Memory B cell (primary cell): ENCODE results near the gene ICAM4.
"Not testable (repeated sequence)": the region's sequence is repeated elsewhere in the genome, so short reads cannot be mapped to it uniquely, and the experiment has no call there.

Experiments
- ATAC-seq: fragments of 150-1000 bp; cut with Tn5 transposase; 2 replicates; pipeline ENCODE4 v1.10.0; 2021; ENCODE audit warnings: low read depth, mild to moderate bottlenecking, moderate library complexity
- DNase-seq, 2 donors: peaks; one replicate each; pipeline ENCODE4 v3.0.0; 2022; ENCODE audit warnings: low spot score in 2 of 2
- H3K27ac Mint-ChIP-seq: one replicate; pipeline ENCODE4 v1.8.0; 2022; ENCODE audit warnings: mild to moderate bottlenecking, moderate library complexity, mixed read lengths
- H3K27me3 Mint-ChIP-seq: one replicate; pipeline ENCODE4 v1.8.0; 2022; ENCODE audit warnings: mixed read lengths
- H3K36me3 Mint-ChIP-seq: one replicate; pipeline ENCODE4 v1.8.0; 2022; ENCODE audit warnings: mild to moderate bottlenecking, mixed read lengths
- H3K4me1 Mint-ChIP-seq: one replicate; pipeline ENCODE4 v1.8.0; 2022; ENCODE audit warnings: mixed read lengths
- H3K4me3 Mint-ChIP-seq: one replicate; pipeline ENCODE4 v1.8.0; 2022; ENCODE audit warnings: mild to moderate bottlenecking, moderate library complexity, mixed read lengths
- H3K9me3 Mint-ChIP-seq: one replicate; pipeline ENCODE4 v1.8.0; 2022; ENCODE audit warnings: mixed read lengths

The ICAM4 gene

DNA sequence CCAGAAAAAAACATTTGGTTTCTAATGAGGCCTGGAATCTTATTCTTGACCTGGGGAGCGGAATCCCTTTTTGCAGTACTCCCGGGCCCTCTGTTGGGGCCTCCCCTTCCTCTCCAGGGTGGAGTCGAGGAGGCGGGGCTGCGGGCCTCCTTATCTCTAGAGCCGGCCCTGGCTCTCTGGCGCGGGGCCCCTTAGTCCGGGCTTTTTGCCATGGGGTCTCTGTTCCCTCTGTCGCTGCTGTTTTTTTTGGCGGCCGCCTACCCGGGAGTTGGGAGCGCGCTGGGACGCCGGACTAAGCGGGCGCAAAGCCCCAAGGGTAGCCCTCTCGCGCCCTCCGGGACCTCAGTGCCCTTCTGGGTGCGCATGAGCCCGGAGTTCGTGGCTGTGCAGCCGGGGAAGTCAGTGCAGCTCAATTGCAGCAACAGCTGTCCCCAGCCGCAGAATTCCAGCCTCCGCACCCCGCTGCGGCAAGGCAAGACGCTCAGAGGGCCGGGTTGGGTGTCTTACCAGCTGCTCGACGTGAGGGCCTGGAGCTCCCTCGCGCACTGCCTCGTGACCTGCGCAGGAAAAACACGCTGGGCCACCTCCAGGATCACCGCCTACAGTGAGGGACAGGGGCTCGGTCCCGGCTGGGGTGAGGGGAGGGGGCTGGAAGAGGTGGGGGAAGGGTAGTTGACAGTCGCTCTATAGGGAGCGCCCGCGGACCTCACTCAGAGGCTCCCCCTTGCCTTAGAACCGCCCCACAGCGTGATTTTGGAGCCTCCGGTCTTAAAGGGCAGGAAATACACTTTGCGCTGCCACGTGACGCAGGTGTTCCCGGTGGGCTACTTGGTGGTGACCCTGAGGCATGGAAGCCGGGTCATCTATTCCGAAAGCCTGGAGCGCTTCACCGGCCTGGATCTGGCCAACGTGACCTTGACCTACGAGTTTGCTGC, at the start of gene ICAM4:
Gene ICAM4, plus strand, starts transcription at position 153 of the 935 bp plus-strand sequence. Its CDS starts 58 bp downstream, at position 211.
- Mint-ChIP-seq H3K36me3 (peaks cover 10% of the 10 kb centered on the region), H3K4me1 (peaks cover 28% of the 10 kb centered on the region)

DNA sequence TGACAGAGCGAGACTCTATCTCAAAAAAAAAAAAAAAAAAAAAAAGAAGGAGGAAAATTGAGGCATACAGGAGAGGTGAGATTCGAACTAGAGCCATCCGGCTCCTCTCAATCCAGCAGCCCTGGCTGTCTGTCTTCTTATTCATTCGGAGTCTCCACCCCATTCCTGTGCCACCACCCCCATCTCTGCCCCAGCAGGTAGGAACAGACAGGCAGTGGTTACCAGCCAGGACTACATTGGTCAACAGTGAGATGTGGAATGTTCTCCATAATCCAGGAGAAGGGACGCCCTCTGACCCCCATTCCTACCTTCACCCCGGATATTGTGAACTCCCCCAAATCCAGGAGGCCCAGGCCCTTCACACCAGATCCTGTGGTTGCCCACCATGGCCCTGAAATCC, 49.1 kb upstream of the ICAM4 start:
- no peak for ATAC-seq
- Mint-ChIP-seq H3K9me3 (no peaks in the 10 kb centered on the region), H3K4me1 (peaks cover 17% of the 10 kb centered on the region), H3K36me3 (no peaks in the 10 kb centered on the region), H3K27me3 (no peaks in the 10 kb centered on the region), H3K27ac (no peak overlapping the region), H3K4me3 (no peak overlapping the region)
- no peak for DNase-seq

More for the DNA sequence above, at the start of gene ICAM4:
- no peak for ATAC-seq
- no peaks in the 10 kb centered on the region for H3K9me3 Mint-ChIP-seq
- peaks cover 14% of the 10 kb centered on the region for H3K27me3 Mint-ChIP-seq
- H3K27ac Mint-ChIP-seq = peak within 1 kb of the TSS; percentile 81
- peak in 1 of 2 donors; percentile 47 for DNase-seq
- peak within 1 kb of the TSS; percentile 57 for H3K4me3 Mint-ChIP-seq

- H3K4me3 Mint-ChIP-seq = no peak overlapping the region
- H3K4me1 Mint-ChIP-seq = peaks cover 17% of the 10 kb centered on the region
- H3K9me3 Mint-ChIP-seq = no peaks in the 10 kb centered on the region
- no peaks in the 10 kb centered on the region for H3K27me3 Mint-ChIP-seq
- H3K27ac Mint-ChIP-seq = peak overlapping the region; percentile 38
- DNase-seq (no peak), ATAC-seq (no peak)
- no peaks in the 10 kb centered on the region for H3K36me3 Mint-ChIP-seq
These were observed 48.5 kb upstream of the ICAM4 start for GRCh38 chr19:10238172-10238783.

DNA sequence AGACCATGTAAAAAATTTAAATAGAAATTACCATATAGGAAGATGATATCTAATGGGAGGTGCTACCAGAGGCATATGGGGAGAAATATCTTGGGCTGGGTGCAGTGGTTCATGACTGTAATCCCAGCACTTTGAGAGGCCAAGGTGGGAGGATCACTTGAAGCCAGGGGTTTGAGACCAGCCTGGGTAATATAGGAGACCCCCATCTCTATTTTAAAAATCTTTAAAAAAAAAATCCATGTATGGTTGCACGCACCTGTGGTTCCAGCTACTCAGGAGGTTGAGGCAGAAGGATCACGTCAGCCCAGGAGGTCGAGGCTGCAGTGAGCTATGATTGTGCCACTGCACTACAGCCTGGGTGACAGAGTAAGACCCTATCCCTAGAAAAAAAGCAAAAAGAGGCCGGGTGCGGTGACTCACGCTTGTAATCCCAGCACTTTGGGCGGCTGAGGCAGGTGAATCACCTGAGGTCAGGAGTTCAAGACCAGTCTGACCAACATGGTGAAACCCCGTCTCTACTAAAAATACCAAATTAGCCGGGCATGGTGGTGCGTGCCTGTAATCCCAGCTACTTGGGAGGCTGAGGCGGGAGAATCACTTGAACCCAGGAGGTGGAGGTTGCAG, 44.8 kb upstream of the ICAM4 start:
- H3K9me3 Mint-ChIP-seq, H3K27me3 Mint-ChIP-seq, H3K4me3 Mint-ChIP-seq, H3K27ac Mint-ChIP-seq, H3K36me3 Mint-ChIP-seq, ATAC-seq, DNase-seq: not testable (repeated sequence)
- peaks cover 18% of the 10 kb centered on the region for H3K4me1 Mint-ChIP-seq

GRCh38 chr19:10243606-10244005, 43.1 kb upstream of the ICAM4 start:
- DNase-seq = no peak
- Mint-ChIP-seq H3K36me3 (no peaks in the 10 kb centered on the region), H3K27me3 (no peaks in the 10 kb centered on the region), H3K9me3 (no peaks in the 10 kb centered on the region), H3K4me1 (peaks cover 21% of the 10 kb centered on the region), H3K4me3 (no peak overlapping the region), H3K27ac (no peak overlapping the region)
- no peak for ATAC-seq

- Mint-ChIP-seq H3K9me3 (no peaks in the 10 kb centered on the region), H3K4me3 (no peak overlapping the region), H3K27me3 (no peaks in the 10 kb centered on the region), H3K36me3 (no peaks in the 10 kb centered on the region), H3K4me1 (peaks cover 15% of the 10 kb centered on the region), H3K27ac (no peak overlapping the region)
- no peak for DNase-seq
- ATAC-seq = peak; percentile 78
These were observed 41.4 kb upstream of the ICAM4 start for GRCh38 chr19:10245189-10245939.

DNA sequence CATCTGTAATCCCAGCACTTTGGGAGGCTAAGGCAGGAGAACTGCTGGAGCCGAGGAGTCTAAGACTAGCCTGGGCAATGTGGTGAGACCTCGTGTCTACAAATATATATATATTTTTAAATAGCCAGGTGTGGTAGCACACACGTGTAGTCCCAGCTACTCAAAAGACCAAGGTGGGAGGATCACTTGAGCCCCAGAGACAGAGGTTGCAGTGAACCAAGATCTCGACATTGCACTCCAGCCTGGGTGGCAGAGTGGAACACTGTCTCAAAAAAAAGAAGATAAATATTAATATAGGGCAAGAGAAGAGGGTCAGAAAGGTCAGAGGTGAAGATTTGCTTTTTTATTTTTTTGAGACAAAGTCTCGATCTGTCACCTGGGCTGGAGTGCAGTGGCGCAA, 40.2 kb upstream of the ICAM4 start:
- Mint-ChIP-seq H3K4me3 (no peak overlapping the region), H3K36me3 (no peaks in the 10 kb centered on the region), H3K27ac (no peak overlapping the region), H3K4me1 (peaks cover 17% of the 10 kb centered on the region), H3K9me3 (no peaks in the 10 kb centered on the region), H3K27me3 (no peaks in the 10 kb centered on the region)
- ATAC-seq = no peak
- DNase-seq = no peak

DNA sequence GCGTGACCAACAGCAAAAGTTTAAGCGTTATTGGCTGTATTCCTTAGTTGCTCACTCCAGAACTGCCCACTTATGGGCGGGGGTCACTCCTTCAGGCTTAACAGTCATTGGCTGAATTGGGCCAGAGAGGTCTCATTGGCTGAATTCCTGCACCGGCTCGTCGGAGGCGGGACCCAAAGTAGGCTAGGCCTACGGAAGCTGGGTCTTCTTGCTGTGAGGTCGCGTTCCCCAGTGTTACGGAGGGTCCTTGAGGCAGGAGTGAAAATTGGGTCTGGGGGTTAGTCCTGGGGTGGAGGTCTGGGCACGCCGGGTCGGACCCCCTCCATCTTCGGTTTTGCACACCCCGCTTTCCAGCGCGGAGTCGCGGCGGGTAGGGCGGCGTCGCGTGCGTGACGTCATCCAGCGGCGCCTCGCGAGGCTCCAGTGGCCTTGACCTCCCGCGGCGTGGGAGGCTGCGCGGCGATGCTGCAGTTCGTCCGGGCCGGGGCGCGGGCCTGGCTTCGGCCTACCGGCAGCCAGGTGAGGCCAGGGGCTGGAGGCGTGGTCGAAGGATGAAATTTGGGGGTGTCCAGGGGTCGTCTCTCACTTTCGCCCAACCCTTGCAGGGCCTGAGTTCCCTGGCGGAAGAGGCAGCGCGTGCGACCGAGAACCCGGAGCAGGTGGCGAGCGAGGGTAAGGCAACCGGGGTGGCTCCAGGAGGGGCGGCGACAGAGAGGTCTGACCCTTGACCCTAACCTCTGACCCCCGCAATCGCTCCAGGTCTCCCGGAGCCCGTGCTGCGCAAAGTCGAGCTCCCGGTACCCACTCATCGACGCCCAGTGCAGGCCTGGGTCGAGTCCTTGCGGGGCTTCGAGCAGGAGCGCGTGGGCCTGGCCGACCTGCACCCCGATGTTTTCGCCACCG, 34.7 kb upstream of the ICAM4 start, which contains the start of gene MRPL4:
Gene MRPL4, plus strand, starts transcription at position 423 of the 903 bp plus-strand sequence. Its CDS starts 40 bp downstream, at position 463.
- Mint-ChIP-seq H3K27ac (peak within 1 kb of the TSS; percentile 95), H3K4me3 (peak within 1 kb of the TSS; percentile 100), H3K27me3 (no peaks in the 10 kb centered on the region), H3K4me1 (peaks cover 16% of the 10 kb centered on the region), H3K9me3 (no peaks in the 10 kb centered on the region), H3K36me3 (peaks cover 15% of the 10 kb centered on the region)
- DNase-seq = peak; percentile 92
- ATAC-seq = peak; percentile 92

GRCh38 chr19:10252707-10253106, 34.0 kb upstream of the ICAM4 start:
- no peak for ATAC-seq
- Mint-ChIP-seq H3K27me3 (no peaks in the 10 kb centered on the region), H3K9me3 (no peaks in the 10 kb centered on the region), H3K27ac (peak overlapping the region; percentile 95), H3K4me1 (peaks cover 16% of the 10 kb centered on the region), H3K4me3 (peak overlapping the region; percentile 100), H3K36me3 (peaks cover 22% of the 10 kb centered on the region)
- no peak for DNase-seq

DNA sequence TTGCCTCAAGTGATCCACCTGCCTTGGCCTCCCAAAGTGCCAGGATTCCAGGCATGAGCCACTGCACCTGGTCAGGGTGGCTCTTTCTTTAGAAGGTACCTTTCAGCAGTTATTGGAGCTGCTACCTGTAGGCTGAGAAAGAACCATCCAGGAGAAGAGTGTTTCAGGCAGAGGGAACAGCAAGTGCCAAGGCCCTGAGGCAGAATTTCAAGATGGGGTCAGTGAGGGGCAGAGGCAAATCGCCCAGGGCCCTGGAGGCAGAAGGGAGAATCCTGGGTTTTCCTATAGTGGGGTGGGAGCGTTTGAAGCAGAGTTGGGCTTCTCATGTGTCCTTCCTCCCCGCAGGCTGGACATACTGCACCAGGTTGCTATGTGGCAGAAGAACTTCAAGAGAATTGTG, 32.5 kb upstream of the ICAM4 start:
- H3K27ac Mint-ChIP-seq = no peak overlapping the region
- no peaks in the 10 kb centered on the region for H3K27me3 Mint-ChIP-seq
- no peak for DNase-seq
- peaks cover 13% of the 10 kb centered on the region for H3K4me1 Mint-ChIP-seq
- peaks cover 26% of the 10 kb centered on the region for H3K36me3 Mint-ChIP-seq
- ATAC-seq = no peak
- no peak overlapping the region for H3K4me3 Mint-ChIP-seq
- H3K9me3 Mint-ChIP-seq = no peaks in the 10 kb centered on the region

- no peak overlapping the region for H3K27ac Mint-ChIP-seq
- H3K27me3 Mint-ChIP-seq = no peaks in the 10 kb centered on the region
These were observed 31.4 kb upstream of the ICAM4 start for GRCh38 chr19:10255358-10255757.

DNA sequence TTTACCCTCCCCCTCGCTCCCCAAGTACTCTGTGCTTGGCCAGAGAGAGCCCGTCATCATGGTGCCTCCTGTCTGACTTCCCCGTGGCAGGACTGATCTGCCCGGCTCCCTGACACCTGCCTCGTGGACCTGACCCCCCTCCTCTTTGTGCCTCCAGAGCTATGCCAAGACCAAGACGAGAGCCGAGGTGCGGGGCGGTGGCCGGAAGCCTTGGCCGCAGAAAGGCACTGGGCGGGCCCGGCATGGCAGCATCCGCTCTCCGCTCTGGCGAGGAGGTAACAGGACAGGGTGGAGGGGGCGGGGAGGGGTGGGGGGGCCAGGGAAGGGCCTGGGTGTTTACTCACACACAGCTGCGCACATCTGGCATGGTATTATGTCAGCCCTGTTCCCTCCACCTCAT, 30.2 kb upstream of the ICAM4 start:
- DNase-seq = no peak
- Mint-ChIP-seq H3K4me1 (peaks cover 8% of the 10 kb centered on the region), H3K9me3 (no peaks in the 10 kb centered on the region), H3K36me3 (peaks cover 26% of the 10 kb centered on the region), H3K4me3 (no peak overlapping the region), H3K27me3 (no peaks in the 10 kb centered on the region), H3K27ac (no peak overlapping the region)
- no peak for ATAC-seq

More at GRCh38 chr19:10255358-10255757, 31.4 kb upstream of the ICAM4 start:
- Mint-ChIP-seq H3K4me1 (peaks cover 11% of the 10 kb centered on the region), H3K4me3 (no peak overlapping the region), H3K36me3 (peaks cover 26% of the 10 kb centered on the region), H3K9me3 (no peaks in the 10 kb centered on the region)
- DNase-seq = no peak
- ATAC-seq = no peak
